Subcutaneous abdominal adipose tissue (tissue), 5 donors: ENCODE data around the gene SLC50A1.
"Not testable (repeated sequence)": the region's sequence is repeated elsewhere in the genome, so short reads cannot be mapped to it uniquely, and the experiment has no call there.

Experiments
- H3K27ac ChIP-seq: one replicate; pipeline ENCODE4 v1.7.0; 2013; ENCODE audit warnings: low read depth, mild to moderate bottlenecking, inconsistent platforms, low read length, moderate library complexity
- H3K27me3 ChIP-seq, 5 donors: one replicate each; pipeline ENCODE4 v1.7.0; 2013; ENCODE audit warnings: low read length in 5 of 5, inconsistent platforms in 1 of 5; ENCODE audit not compliant: control insufficient read depth in 5 of 5, insufficient read depth in 4 of 5
- H3K36me3 ChIP-seq, 5 donors: one replicate each; pipeline ENCODE4 v1.7.0; 2013; ENCODE audit warnings: low read length in 5 of 5; ENCODE audit not compliant: control insufficient read depth in 5 of 5, insufficient read depth in 5 of 5
- H3K4me1 ChIP-seq, 5 donors: one replicate each; pipeline ENCODE4 v1.7.0; 2013; ENCODE audit warnings: low read length in 5 of 5, mild to moderate bottlenecking in 3 of 5, moderate library complexity in 1 of 5; ENCODE audit not compliant: control insufficient read depth in 5 of 5, insufficient read depth in 5 of 5
- H3K4me3 ChIP-seq, 5 donors: one replicate each; pipeline ENCODE4 v1.7.0; 2013; ENCODE audit warnings: low read length in 5 of 5, low read depth in 1 of 5
- H3K9ac ChIP-seq, 5 donors: one replicate each; pipeline ENCODE4 v1.7.0; 2013; ENCODE audit warnings: low read length in 5 of 5, mild to moderate bottlenecking in 4 of 5, moderate library complexity in 3 of 5
- H3K9me3 ChIP-seq, 5 donors: one replicate each; pipeline ENCODE4 v1.7.0; 2013; ENCODE audit warnings: low read length in 5 of 5; ENCODE audit not compliant: control insufficient read depth in 5 of 5
- donor health status: healthy.
- donor health status: healthy.
- donor health status: healthy.
- donor health status: healthy.
- donor health status: healthy.

SLC50A1 gene

DNA sequence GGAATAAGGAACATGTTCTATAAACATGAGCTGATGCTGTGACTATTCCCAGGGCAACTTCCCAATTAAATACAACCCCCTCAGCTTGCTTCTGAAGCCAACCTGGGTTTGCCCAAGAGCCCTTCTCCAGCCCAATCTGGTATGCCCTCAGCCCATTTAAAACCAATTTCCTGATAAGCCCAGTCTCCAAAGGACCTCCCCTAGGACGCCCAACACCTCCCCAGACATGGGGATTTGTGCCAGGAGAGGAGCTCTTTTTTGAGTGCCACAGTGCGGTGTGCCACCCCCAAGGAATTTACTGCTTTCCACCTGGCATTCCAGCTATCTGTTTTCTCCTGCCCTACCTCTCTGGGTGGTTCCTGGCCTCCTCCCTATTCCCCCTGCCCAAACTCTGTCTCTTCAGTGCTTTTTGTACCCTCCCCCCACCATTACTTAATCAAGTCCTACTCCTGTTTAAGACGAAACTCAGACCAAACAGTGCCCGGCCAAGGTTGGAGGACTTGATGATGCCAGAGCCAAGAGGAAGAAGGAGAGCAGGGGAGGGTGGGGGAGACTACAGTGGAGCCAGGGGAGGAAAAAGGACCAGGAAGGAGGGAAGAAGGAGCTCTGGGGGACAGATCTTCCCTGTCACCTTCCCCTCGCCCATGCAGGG lies 19.4 kb upstream of the SLC50A1 start:
- Histone ChIP-seq H3K9me3 (no peaks in the 10 kb centered on the region), H3K4me1 (no peaks in the 10 kb centered on the region), H3K9ac (no peak overlapping the region), H3K27ac (no peak overlapping the region), H3K4me3 (no peak overlapping the region), H3K27me3 (peaks cover 0 to 7% (median 3%) of the 10 kb centered on the region in 5 donors), H3K36me3 (no peaks in the 10 kb centered on the region)

DNA sequence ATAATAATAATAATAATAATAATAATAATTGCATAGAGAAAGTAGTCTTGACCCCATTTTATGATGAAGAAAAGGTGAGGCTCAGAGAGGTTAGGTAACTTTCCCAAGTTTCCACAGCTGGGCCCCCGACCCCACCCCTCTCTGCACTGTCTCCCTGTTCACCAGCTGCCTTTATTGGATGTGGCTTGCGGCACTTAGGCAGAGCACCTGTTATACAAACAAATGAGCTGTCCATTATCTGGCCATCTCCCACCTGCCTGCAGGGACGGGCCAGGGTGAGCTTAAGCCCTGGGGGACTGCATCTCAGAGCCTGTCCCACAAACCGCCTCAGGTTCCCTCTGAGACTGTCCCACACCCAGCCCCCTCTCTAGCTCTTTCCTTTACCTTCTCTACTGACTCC lies 18.0 kb upstream of the SLC50A1 start:
- Histone ChIP-seq H3K9me3 (no peaks in the 10 kb centered on the region), H3K36me3 (no peaks in the 10 kb centered on the region), H3K27me3 (peaks cover 0 to 7% (median 3%) of the 10 kb centered on the region in 5 donors), H3K27ac (no peak overlapping the region), H3K9ac (no peak overlapping the region), H3K4me1 (no peaks in the 10 kb centered on the region), H3K4me3 (no peak overlapping the region)

DNA sequence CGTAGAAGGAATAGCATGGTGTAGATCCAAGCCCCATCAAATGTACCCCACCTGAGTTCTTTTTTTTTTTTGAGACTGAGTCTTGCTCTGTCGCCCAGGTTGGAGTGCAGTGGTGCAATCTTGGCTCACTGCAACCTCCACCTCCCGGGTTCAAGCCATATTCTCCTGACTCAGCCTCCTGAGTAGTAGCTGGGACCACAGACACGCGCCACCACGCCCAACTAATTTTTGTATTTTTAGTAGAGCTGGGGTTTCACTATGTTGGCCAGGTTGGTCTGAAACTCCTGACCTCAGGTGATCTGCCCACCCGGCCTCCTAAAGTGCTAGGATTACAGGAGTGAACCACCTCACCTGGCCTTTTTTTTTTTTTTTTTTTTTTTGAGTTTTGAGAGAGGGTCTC lies 17.6 kb upstream of the SLC50A1 start:
- not testable (repeated sequence) for H3K27ac ChIP-seq, H3K4me3 ChIP-seq, H3K9me3 ChIP-seq, H3K4me1 ChIP-seq, H3K36me3 ChIP-seq, H3K9ac ChIP-seq, H3K27me3 ChIP-seq

DNA sequence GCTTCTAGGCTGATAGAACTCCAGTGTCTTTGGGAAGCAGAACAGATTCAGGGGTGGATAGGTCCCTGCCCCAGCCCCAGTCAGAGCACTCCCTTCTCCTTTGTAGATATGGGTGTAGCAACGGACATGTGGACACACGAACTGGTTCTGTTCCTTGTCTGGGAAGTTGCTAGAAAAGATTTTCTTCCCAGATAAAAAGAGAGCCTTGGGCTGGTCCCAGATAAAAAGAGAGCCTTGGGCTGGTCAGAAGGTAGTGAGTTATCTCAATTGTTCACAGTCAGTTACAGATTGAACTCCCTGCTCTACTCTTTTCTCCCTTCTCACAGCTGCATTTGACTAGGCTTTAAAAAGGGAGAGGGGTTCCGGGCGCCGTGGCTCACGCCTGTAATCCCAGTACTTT lies 15.4 kb upstream of the SLC50A1 start:
- Histone ChIP-seq H3K27me3 (peaks cover 0 to 7% (median 3%) of the 10 kb centered on the region in 5 donors), H3K9ac (no peak overlapping the region), H3K27ac (no peak overlapping the region), H3K9me3 (no peaks in the 10 kb centered on the region), H3K4me1 (peaks cover 0 to 14% (median 0%) of the 10 kb centered on the region in 5 donors), H3K36me3 (no peaks in the 10 kb centered on the region), H3K4me3 (no peak overlapping the region)

DNA sequence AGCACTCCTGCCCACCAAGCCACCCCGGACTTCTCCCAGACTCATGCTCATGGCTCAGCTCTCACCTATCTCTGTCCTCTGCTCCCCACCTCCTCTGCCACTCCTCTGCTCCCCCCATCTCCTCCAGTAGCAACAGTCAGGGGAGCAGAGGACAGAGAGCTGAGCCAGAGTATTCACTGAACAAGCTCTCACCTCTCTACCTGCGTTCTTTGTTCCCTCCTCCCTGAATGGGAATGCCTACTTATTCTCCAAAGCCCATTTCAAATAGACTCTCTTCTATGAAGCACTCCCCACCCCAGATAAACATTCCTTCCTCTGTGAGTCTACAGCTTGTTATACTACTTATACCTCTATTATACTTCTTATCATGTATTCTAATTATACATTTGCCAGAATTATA lies 14.4 kb upstream of the SLC50A1 start:
- no peak overlapping the region for H3K4me3 ChIP-seq
- no peak overlapping the region for H3K27ac ChIP-seq
- peaks cover 0 to 24% (median 7%) of the 10 kb centered on the region in 5 donors for H3K4me1 ChIP-seq
- H3K9ac ChIP-seq, result no peak overlapping the region
- no peaks in the 10 kb centered on the region for H3K9me3 ChIP-seq
- peaks cover 0 to 7% (median 3%) of the 10 kb centered on the region in 5 donors for H3K27me3 ChIP-seq
- no peaks in the 10 kb centered on the region for H3K36me3 ChIP-seq

DNA sequence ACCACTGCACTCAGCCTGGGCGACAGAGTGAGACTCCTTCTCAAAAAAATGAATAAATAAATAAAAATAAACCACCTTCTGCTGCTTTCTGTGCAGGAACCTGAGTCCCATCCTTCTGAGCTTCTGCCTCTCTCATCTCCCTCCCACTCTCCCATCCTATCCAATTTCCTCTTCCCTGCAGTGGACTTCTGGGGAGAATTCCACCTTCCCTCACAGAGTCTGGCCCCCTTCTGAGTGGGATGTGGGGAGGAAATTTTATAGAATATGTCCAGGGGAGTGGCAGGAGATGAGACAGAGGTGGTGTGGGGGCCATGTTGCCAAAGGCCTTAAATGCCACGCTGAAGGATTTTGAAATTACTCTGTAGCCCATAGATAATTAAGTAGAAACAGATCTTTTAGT lies 13.3 kb upstream of the SLC50A1 start:
- no peaks in the 10 kb centered on the region for H3K27me3 ChIP-seq
- no peak overlapping the region for H3K27ac ChIP-seq
- no peak overlapping the region for H3K9ac ChIP-seq
- no peaks in the 10 kb centered on the region for H3K36me3 ChIP-seq
- H3K9me3 ChIP-seq, result no peaks in the 10 kb centered on the region
- H3K4me1 ChIP-seq, result peaks cover 2 to 35% (median 17%) of the 10 kb centered on the region in 5 donors
- H3K4me3 ChIP-seq, result no peak overlapping the region

DNA sequence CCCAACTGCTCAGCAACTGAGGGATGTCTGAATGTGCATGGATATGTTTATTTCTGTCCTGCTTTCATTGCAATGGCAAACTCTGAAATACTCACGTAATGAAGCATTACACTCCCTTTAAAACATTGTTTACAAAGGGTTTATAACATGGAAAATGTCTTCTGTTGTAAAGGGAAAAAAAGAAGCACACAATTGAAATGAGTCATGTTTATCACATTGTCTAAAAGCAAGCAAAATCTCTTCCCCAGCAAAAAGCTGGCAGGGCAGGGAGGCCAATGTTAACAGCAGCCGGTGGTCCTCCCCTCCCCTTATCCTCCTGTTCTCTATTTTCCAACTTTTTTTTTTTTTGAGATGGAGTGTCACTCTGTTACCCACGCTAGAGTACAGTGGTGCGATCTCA lies 11.9 kb upstream of the SLC50A1 start:
- H3K36me3 ChIP-seq, result no peaks in the 10 kb centered on the region
- H3K27me3 ChIP-seq, result peaks cover 0 to 3% (median 2%) of the 10 kb centered on the region in 5 donors
- no peak overlapping the region for H3K9ac ChIP-seq
- H3K4me3 ChIP-seq, result no peak overlapping the region
- H3K27ac ChIP-seq, result no peak overlapping the region
- no peaks in the 10 kb centered on the region for H3K9me3 ChIP-seq
- H3K4me1 ChIP-seq, result peaks cover 2 to 47% (median 30%) of the 10 kb centered on the region in 5 donors

DNA sequence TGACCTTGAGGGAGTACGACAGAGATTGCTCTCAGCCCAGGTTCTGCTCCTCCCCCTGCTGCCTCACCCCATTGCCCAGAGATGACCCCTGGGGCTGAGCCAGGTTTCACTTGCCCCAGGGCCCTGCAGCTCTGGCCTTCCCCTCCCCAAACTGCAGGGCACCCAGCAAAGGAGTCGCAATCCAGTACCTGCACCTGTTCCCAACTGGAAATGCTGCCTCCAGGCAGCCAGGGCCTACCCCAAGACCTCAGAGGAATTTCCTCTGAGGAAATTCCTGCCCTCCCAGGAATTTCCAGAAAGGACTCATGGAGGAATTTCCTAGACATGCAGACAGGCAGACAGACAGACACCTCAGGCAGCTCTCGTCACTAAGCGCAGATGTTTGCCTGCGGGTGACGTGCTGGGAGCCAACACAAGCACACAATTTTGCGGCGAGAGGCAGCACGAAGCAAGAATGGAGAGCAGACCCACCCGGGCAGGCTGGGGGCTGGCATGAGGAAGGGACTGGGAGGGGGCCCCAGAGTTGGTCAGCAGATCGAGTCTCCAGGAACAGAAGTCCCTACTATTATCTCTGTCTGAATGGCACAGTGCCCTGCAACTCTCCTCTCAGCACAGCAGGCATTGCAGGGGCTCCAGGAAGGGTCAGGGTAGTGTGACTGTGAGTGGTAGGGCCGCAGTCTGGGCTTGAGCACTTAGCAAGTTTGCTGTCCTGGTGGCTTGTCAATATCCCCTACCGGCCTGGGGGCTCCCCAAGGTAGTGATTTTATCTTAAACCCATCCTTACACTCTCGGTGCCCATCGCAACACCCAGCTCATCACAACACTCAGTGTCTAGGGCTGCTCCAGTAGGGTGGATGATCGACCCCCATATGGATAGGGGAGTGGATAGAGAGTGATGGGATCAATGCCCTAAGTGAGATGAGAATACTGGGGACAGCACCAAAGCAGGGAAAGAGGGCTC lies 10.9 kb upstream of the SLC50A1 start:
- H3K4me1 ChIP-seq, result peaks cover 5 to 57% (median 40%) of the 10 kb centered on the region in 5 donors
- H3K36me3 ChIP-seq, result no peaks in the 10 kb centered on the region
- no peak overlapping the region for H3K4me3 ChIP-seq
- no peak overlapping the region for H3K9ac ChIP-seq
- H3K9me3 ChIP-seq, result no peaks in the 10 kb centered on the region
- H3K27me3 ChIP-seq, result peaks cover 0 to 9% (median 2%) of the 10 kb centered on the region in 5 donors
- no peak overlapping the region for H3K27ac ChIP-seq

DNA sequence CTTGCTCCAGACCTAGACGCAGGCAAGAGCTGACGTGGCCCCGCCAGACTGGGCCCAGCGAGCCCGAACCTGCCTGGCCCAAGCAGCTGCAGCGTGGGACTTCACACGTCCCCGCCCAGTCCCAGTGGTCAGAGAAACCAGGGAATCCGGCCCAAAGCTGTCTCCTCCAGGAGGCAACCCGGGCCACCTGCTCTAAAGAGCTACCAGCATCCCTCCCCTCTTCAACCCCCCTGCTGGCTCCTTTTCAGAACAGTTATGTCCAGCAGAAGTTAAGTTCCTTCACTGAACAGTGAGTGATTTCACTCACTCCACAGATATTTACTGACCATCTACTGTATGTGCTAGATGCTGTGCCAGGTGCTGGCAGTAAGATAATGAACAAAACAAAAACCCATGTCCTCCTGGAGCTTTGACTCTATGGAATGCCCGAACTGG lies 10.1 kb upstream of the SLC50A1 start:
- Histone ChIP-seq H3K27ac (peak overlapping the region; percentile 24), H3K9me3 (no peaks in the 10 kb centered on the region), H3K4me3 (no peak overlapping the region), H3K9ac (no peak overlapping the region), H3K27me3 (peaks cover 0 to 9% (median 2%) of the 10 kb centered on the region in 5 donors), H3K36me3 (no peaks in the 10 kb centered on the region), H3K4me1 (peaks cover 5 to 63% (median 47%) of the 10 kb centered on the region in 5 donors)
